Body of pancreas (tissue), 4 donors: ENCODE measurements around the gene EFCAB11. TPM values are rescaled to one million over a fixed set of nuclear protein-coding genes. Genes with fewer than 3 reads are reported as not detected.

ENCODE experiments used
- ATAC-seq: fragments of 150-250 bp; one replicate; pipeline ENCODE4 v1.9.1; 2016
- DNase-seq, 4 donors: peaks; one replicate each; pipeline ENCODE4 v3.0.0-alpha.2; 2019
- H3K27ac ChIP-seq, 4 donors: fragments of 200-600 bp; sonication (generic); 1 replicate in 3 of 4; 2 replicates in 1 of 4; pipeline versions ENCODE4 v1.5.1 to v1.6.1; 2016 to 2019; ENCODE audit warnings: mild to moderate bottlenecking in 1 of 4, mixed read lengths in 1 of 4, moderate library complexity in 1 of 4
- H3K27me3 ChIP-seq, 2 donors: fragments of 200-600 bp; sonication (generic); one replicate each; pipeline ENCODE4 v1.6.0; 2016; ENCODE audit warnings: mild to moderate bottlenecking in 1 of 2
- H3K36me3 ChIP-seq, 2 donors: fragments of 200-600 bp; sonication (generic); replicated peaks in 1 of 2; 2 replicates each; pipeline ENCODE4 v1.5.1; 2016; ENCODE audit warnings: low read depth in 2 of 2; ENCODE audit not compliant: insufficient read depth in 1 of 2
- H3K4me1 ChIP-seq: fragments of 200-600 bp; sonication (generic); one replicate; pipeline ENCODE4 v1.6.0; 2016
- H3K4me3 ChIP-seq, 2 donors: fragments of 200-600 bp; sonication (generic); 1 replicate in 1 of 2; 2 replicates in 1 of 2; pipeline ENCODE4 v1.5.1; 2016 to 2019
- H3K9me3 ChIP-seq, 3 donors: fragments of 200-600 bp; sonication (generic); 1 replicate in 2 of 3; 2 replicates in 1 of 3; pipeline ENCODE4 v1.5.1; 2016
- POLR2A ChIP-seq, 3 donors: fragments of 450-650 bp; IDR thresholded peaks; one replicate each; pipeline ENCODE4 v1.6.1; 2016; ENCODE audit warnings: antibody characterized with exemption in 3 of 3, mild to moderate bottlenecking in 2 of 3
- WGBS, 2 donors: methylation state at CpG; one replicate each; pipeline ENCODE4 v1.1.5; 2017; 5-methylcytosine and 5-hydroxymethylcytosine counted together
- intact Hi-C: fragments of 100-400 bp; cut with DNase I; formaldehyde crosslinking; loops from one replicate; pipeline ENCODE4 v1.15.1; 2023
- total RNA-seq, 2 donors: library from RNA; depleted of rRNA; stranded (reverse); fragments of >200 nt; gene quantifications; one replicate each; pipeline ENCODE4 v1.1.0, GENCODE V29; 2016
- TF ChIP-seq, protein P1 (sequence below), 7 experiments: fragments of 450-650 bp in 4 of 7; fragments of 200-600 bp in 3 of 7; sonication (generic) in 3 of 7; IDR thresholded peaks; one replicate each; pipeline ENCODE4 v1.5.1; 2016 to 2019; ENCODE audit warnings: antibody characterized with exemption in 7 of 7

EFCAB11 gene
- total RNA-seq, 2 donors from 2014 or later, result 1.6 to 2.9 TPM

DNA sequence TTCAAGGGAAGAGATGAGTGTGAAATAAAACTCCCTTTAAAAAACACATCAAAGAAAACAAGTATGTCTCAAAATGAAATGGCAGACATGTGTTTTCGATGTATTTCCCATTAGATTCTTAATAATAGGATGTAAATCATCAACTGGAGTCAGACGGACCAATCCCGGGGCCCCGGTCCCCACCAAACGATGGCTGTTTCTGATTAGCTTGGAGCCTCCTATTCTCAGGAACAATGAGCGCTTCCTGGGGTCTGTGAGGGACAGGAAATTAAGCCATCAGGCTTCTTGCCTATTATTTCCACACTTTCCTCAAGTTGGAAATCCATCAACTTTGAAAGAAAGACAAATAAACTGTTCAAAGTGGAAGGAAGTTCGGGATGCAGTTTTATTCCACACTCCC is 179.4 kb downstream of the EFCAB11 start:
- H3K9me3 ChIP-seq, result no peaks in the 10 kb centered on the region
- no peak overlapping the region for H3K4me3 ChIP-seq
- peaks cover 4% of the 10 kb centered on the region for H3K4me1 ChIP-seq
- no peak for TF ChIP-seq POLR2A (IDR thresholded peaks at IDR 0.05)
- TF ChIP-seq, protein P1, sequence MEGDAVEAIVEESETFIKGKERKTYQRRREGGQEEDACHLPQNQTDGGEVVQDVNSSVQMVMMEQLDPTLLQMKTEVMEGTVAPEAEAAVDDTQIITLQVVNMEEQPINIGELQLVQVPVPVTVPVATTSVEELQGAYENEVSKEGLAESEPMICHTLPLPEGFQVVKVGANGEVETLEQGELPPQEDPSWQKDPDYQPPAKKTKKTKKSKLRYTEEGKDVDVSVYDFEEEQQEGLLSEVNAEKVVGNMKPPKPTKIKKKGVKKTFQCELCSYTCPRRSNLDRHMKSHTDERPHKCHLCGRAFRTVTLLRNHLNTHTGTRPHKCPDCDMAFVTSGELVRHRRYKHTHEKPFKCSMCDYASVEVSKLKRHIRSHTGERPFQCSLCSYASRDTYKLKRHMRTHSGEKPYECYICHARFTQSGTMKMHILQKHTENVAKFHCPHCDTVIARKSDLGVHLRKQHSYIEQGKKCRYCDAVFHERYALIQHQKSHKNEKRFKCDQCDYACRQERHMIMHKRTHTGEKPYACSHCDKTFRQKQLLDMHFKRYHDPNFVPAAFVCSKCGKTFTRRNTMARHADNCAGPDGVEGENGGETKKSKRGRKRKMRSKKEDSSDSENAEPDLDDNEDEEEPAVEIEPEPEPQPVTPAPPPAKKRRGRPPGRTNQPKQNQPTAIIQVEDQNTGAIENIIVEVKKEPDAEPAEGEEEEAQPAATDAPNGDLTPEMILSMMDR (IDR thresholded peaks at IDR 0.05), result no peak
- ATAC-seq (no peak), DNase-seq (no peak)
- no peak overlapping the region for H3K27ac ChIP-seq
- whole genome bisulfite sequencing, 2 donors, result 83 to 86% methylated on average over 7 of the region's 7 CpGs
- no peaks in the 10 kb centered on the region for H3K36me3 ChIP-seq
- no peaks in the 10 kb centered on the region for H3K27me3 ChIP-seq
- intact Hi-C loops, result no loop called here

DNA sequence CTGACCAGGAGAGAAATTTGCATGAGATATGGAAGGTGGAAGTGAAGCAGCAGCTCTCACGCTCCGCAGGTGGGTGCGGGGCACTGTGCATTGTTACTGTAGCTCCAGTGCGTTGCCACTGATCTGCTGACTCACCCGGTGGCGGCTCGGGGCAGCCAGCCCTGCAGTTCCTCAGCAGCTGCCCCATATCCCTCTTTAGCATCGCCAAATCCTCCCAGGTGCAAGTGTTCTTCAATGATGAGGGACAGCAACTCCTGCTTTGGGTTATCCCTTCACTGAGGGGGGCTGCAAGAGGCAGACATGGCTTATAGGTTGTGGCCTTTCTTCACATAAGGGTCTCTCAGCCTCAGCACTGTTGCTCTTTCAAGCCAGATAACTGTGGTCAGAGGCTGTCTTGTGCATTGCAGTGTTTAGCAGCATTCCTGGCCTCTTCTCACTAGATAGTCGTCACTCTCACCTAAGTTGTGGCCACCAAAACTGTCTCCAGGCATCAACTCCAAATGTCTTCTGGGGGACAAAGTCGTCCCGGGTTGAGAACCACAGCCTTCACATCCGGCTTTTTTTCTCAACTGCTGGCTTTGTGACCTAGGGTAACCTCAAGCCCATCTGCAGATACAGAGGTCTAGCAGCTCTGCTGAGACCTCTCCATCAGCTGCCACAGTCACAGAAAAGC is 180.8 kb downstream of the EFCAB11 start:
- intact Hi-C loops, result no loop called here
- TF ChIP-seq POLR2A (IDR thresholded peaks at IDR 0.05), result no peak
- TF ChIP-seq, protein P1 (IDR thresholded peaks at IDR 0.05), result no peak
- H3K9me3 ChIP-seq, result no peaks in the 10 kb centered on the region
- peaks cover 4% of the 10 kb centered on the region for H3K4me1 ChIP-seq
- H3K4me3 ChIP-seq, result no peak overlapping the region
- no peaks in the 10 kb centered on the region for H3K36me3 ChIP-seq
- WGBS, 2 donors, result 28 to 53% methylated on average over 4 to 12 of the region's 12 CpGs
- H3K27ac ChIP-seq, result no peak overlapping the region
- H3K27me3 ChIP-seq, result no peaks in the 10 kb centered on the region
- DNase-seq, result peak; percentile 22 to 66 (median 50)
- no peak for ATAC-seq

DNA sequence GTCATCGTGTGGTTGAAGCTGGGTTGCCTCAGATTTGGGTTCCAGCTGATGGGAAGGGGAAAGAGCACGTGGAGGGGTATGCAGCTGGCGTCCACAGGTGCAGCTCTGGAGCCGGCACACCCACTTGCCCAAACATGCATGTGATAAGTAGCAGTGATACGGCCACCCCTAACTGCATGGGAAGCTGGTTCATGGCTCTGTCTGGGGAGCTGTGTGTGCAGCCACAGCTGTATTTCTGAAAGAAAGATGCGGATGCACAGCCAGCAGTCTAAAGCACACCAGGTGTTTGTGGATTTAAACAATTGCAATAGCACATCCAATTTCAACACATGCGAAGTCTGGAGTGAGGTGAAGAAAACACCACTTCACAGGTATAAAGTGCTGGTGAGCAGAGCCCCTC is 181.4 kb downstream of the EFCAB11 start:
- Histone ChIP-seq H3K4me1 (peaks cover 4% of the 10 kb centered on the region), H3K27ac (no peak overlapping the region), H3K9me3 (no peaks in the 10 kb centered on the region), H3K36me3 (no peaks in the 10 kb centered on the region), H3K27me3 (no peaks in the 10 kb centered on the region), H3K4me3 (no peak overlapping the region)
- intact Hi-C loops, result no loop called here
- ATAC-seq, result no peak
- no peak for DNase-seq
- TF ChIP-seq POLR2A (IDR thresholded peaks at IDR 0.05), result no peak
- TF ChIP-seq, protein P1 (IDR thresholded peaks at IDR 0.05), result no peak
- WGBS, 2 donors, result 58 to 70% methylated on average over 3 to 7 of the region's 7 CpGs

DNA sequence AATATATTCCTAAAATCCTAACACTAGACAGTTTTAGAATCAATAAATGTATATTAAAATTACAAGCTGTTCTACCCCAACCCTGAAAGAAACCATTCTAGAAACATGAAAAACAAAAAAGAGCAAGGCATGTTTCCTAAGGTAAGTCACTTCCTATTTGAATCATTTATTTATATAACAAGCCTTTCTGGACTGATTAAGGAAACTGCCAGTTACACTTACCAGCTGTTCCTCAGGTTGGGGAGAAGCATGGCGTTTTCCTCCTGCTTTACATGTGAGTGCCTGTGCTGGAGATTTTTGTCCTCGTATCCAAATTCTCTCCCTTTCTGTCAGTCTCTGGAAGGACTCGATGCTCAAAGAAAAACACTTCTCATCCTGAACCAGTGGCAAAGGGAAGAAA is 183.3 kb downstream of the EFCAB11 start:
- no peak for DNase-seq
- no peak for ATAC-seq
- no peak for TF ChIP-seq POLR2A (IDR thresholded peaks at IDR 0.05)
- no peaks in the 10 kb centered on the region for H3K27me3 ChIP-seq
- whole genome bisulfite sequencing, 2 donors, result 55 to 57% methylated on average over 3 of the region's 3 CpGs
- H3K36me3 ChIP-seq, result no peaks in the 10 kb centered on the region
- H3K9me3 ChIP-seq, result no peaks in the 10 kb centered on the region
- peaks cover 4% of the 10 kb centered on the region for H3K4me1 ChIP-seq
- intact Hi-C loops, result no loop called here
- no peak overlapping the region for H3K4me3 ChIP-seq
- H3K27ac ChIP-seq, result no peak overlapping the region

DNA sequence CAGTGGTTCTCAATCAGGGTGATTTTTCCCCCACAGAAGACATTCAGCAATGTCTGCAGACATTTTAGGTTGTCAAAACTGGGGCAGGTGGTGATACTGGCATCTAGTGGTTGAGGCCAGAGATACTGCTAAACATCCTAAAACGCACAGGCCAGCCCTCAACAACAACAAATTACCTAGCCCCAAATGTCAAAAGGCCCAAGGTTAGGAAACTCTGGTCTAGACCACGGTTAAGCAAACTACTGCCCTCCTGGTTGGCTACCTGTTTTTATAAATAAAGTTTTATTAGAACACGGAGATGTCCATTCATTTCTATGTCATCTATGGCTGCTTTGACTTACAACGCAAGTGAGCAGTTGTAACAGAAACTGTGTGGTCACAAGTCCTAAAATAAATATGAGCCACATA is 186.7 kb downstream of the EFCAB11 start:
- intact Hi-C loops, result no loop called here
- no peak for ATAC-seq
- Histone ChIP-seq H3K27me3 (no peaks in the 10 kb centered on the region), H3K36me3 (no peaks in the 10 kb centered on the region), H3K4me3 (no peak overlapping the region), H3K4me1 (no peaks in the 10 kb centered on the region), H3K27ac (no peak overlapping the region), H3K9me3 (no peaks in the 10 kb centered on the region)
- WGBS, 2 donors, result 32 to 37% methylated on average over 4 of the region's 4 CpGs
- DNase-seq, result peak; percentile 23 to 48 (median 40)
- TF ChIP-seq POLR2A (IDR thresholded peaks at IDR 0.05), result no peak
- TF ChIP-seq, protein P1 (IDR thresholded peaks at IDR 0.05), result peak; percentile 35 to 69 (median 48)
